HG02610 (cell line): ENCODE measurements around the gene DIP2C.
A peak's percentile ranks its signal among the peaks of the same experiment; 100 is the strongest.
"Not testable (repeated sequence)": the region's sequence is repeated elsewhere in the genome, so short reads cannot be mapped to it uniquely, and the experiment has no call there.

Source experiments
- ATAC-seq: cut with Tn5 transposase; IDR thresholded peaks from one replicate; pipeline ENCODE4 v1.9.1; 2021; ENCODE audit warnings: mild to moderate bottlenecking, moderate library complexity; ENCODE audit not compliant: unreplicated experiment

Gene DIP2C

DNA sequence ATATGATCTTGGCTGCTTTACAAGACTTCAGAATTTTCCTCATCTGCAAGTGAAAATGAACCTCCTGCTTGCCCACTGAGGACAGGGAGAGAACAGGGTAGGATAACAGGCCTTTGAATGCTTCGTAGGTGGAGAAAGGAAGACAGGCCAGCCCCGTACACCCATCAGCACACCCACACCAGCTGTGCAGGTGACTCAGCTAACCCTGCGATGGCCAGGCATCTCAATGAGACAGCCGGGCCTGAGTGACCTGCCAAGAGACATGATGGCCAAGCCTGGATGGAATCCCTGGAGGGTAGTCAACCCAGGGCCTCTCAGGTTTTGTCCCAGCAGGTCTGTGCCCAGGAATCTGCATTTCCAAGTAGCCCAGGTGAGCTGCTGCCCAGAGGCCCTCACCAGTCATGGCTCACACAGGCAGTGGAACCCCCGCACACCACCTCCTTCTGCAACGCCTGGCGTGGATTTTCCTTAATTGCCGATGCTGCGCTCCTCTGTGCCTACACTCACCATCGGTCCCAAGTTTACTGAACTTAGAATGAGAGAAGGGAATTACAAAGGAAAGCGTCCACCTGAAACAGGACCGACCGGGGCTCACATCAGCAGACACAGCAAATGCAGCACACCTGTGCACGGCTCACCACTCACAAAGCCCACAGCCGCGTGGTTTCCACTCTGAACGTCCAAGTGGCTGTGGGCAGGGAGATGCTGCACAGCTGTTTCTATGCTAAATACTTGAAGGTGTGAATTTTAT, 163.7 kb downstream of the DIP2C start:
- no peak for ATAC-seq

DNA sequence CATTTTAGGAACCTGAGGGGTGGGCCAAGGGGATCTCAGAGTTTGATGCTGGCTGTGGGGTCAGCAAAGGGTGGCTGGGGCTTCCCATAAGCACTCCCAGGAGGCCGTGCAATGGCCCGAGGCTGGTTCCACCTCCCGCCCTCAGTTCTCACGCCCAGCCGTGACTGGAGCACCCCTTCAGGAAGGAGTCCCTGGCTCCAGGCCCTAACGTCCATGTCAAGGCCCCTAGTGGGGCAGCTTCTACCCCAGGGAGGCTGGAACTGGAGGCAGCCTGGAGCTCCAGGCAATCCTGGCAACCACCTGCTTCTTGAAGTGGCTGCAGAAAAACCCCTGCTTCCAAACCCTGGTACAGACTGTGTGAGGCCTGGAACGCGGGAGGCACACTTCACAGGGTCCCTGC, 165.5 kb downstream of the DIP2C start:
- ATAC-seq, result no peak

- no peak for ATAC-seq
These were observed 167.1 kb downstream of the DIP2C start for GRCh38 chr10:522350-522749.

- ATAC-seq, result no peak
These were observed 167.9 kb downstream of the DIP2C start for GRCh38 chr10:521261-522250.

DNA sequence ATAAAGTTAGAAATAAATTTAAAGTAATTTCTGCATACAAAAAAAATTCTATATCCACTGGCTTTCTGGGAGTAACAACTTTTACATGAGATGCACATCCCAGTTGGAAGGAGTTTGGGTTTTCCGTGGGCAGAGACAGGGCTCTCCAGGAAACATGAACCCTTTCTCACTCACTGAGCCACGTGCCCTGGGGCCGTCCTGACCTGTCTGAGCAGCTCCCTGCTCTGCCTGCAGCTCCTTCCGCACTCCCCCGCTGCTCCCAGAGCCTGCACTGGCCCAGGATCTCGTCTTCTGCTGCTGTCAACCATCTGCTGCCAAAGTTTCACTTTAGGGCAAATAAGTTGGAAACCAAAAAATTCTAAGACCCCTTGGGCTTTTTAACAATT, 169.1 kb downstream of the DIP2C start:
- ATAC-seq, result no peak

- ATAC-seq, result no peak
These were observed 169.6 kb downstream of the DIP2C start for GRCh38 chr10:519716-520401.

- ATAC-seq, result no peak
These were observed 170.3 kb downstream of the DIP2C start for GRCh38 chr10:519055-519715.

DNA sequence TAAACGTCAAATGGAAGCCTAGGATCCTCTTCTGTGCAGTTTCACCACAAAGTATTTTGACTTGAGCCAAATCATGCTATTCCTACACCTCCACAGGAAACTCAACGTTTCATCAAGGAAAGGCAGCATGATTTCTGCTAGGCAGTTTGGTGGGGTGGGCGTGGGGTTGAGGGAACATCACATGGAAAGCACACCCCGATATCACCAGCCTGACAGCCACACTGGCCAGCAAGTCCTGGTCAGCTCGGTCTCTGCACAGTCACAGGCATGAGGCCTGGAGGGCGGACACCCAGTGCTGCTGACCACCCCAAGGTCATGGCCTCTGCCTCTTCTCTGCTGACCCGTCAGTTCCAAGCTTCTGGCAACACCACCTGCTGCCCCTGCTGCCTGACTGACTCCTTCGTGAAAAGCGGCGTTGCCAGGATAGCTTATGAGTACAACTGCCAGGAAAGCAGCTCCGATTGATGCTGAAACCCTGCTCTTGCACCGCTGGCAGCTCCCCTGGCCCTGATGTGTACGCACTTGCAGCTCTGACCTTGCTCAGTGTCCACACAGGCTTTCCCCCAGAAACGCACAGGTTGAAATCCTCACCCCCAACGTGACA, 171.5 kb downstream of the DIP2C start:
- ATAC-seq, result no peak

DNA sequence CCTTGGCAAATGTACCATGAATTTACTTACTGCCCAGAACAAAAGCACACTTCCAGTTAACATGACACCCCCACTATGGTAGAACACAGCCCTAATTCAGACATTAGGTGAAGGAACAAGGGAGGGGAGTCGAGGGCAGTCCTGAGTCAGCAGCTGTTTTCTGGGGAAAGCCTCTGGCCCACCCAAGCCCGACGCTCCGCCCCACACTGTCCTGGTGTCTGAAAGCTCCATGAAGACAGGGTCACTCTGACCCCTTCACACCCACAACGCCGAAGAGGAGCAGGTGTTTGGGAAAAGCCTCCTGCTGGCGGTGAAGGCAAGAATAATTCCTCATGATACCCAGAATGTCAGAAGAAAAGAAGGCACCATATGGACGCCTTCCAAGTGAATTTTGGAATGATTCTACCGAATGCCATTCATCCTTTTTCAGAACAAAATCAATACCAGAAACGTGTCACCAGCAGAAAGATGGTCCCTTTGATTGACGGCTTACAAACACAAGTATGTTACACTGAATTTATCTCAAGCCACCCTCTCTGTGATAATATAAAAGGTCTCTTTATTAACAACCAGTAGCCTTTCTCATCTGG, 172.1 kb downstream of the DIP2C start:
- no peak for ATAC-seq

DNA sequence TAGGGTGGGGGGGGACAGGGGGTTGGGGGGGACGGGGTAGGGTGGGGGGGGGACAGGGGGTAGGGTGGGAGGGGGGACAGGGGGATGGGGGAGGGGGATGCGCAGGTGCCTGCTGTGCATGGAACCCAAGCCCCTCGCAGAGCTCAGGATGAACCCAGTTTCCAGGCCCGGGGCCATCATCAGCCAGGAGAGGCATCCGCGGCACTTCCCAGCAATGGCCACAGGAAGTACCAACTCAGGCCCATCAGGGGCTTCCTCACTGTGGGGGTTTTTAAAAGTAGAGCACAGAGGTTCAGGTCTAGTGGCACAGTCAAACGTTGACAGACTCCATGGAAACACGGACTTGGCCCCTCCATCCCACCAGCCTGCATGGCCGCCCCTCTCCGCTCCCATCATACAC, 172.7 kb downstream of the DIP2C start:
- ATAC-seq, result no peak

GRCh38 chr10:515674-516073, 173.8 kb downstream of the DIP2C start:
- ATAC-seq, result no peak

- no peak for ATAC-seq
These were observed 175.3 kb downstream of the DIP2C start for GRCh38 chr10:514137-514671.

DNA sequence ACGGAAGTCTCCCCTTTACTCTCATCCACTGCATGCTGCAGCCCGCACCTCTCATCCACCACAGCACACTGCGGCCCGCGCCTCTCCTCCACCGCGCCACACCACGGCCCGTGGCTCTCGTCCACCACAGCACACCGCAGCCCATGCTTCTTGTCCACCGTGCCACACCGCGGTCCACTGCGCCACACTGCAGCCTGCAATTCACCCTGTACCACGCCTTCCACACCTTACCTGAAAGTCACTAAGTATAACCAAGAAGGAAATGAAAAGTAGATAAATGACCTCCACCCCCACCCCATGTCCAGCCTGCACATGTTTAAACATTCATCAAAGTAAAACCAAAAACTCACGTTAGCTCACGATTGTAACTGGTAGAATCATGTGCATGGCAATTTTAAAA, 176.1 kb downstream of the DIP2C start:
- ATAC-seq, result no peak

DNA sequence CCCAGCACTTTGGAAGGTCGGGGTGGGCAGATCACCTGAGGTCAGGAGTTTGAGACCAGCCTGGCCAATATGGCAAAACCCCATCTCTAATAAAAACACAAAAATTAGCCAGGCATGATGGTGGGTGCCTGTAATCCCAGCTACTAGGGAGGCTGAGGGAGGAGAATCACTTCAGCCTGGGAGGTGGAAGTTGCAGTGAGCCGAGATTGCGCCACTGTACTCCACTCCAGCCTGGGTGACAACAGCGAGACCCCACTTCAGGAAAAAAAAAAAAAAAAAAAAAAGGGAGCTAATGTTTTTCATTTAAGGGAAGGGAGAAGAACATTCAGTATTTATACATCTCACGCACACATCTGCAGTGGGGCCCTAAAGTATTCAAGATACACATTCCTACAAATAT, 176.8 kb downstream of the DIP2C start:
- ATAC-seq, result not testable (repeated sequence)

- no peak for ATAC-seq
These were observed 177.6 kb downstream of the DIP2C start for GRCh38 chr10:511849-512191.

DNA sequence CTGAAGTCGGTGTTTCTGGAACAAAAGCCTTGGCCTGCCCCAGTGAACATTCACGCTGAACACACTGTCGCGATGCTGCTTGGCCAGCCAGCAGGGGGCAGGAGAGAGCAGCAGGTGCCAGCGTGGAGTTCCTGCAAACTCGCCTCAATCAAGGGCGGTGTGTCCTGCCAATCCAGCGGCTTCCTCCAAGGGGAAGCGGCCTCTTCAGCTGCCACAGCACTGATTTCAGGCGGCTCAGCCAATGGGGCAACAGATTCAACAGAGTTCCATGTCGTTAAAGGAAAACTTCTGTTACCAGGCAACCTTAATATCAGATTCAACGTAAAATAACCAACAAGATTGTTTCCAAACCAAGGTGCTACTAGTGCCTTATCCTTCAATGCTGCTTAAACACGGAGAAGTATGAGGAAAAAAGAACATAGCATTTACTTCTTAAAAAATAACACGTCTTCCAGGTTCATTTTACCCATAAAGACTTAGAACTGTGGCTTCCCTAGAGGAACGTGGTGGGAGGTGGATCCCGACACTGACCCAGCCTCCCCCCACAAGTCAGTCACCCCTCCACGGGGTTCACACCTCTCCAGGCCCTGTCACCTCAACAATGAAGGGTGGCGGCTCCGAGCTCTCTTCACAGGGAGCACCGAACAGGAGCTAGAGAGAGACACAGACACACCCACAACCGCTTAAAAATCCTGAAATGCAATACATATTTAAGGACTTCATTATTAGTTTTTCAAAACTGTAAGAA, 178.2 kb downstream of the DIP2C start:
- ATAC-seq, result peak; percentile 36

- ATAC-seq, result no peak
These were observed 179.0 kb downstream of the DIP2C start for GRCh38 chr10:510415-510881.

DNA sequence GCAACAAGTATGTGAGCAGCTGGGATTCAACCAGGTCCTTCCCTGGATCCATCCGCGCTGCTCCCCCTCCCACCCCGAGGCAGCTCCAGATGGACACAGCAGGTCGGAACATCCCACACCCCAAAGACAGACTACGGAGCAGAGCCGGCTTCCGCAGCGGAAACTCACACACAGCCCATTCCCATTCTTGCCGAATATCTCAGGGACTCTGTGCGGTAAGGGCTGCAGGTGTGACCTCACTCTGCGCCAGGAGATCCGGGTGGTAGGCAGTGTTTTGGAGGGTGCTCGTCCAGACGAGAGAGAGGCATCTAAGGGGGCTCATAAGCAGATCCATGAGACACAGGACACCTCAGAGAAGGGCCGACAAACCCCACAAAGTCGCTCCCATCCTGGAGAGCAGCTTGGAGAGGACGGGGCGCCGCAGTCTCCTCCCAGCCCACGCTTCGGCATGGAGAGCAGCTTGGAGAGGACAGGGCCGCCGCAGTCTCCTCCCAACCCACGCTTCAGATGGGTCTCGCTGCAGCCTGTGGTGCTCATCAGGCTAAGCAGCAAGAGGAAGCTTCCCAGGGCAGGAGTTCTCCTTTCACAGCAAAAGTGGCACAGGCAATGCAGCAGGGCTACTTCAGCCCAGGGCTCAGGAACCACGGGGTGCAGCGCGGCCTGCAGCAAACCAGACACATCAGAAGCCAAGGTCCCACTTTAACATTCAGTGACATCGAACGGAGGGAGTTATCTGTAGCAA, 179.9 kb downstream of the DIP2C start:
- ATAC-seq, result no peak
